IMR-90 (cell line): ENCODE measurements around the gene UQCRFS1.

Experiments
- CEBPB ChIP-seq: IDR thresholded peaks from 2 replicates; pipeline ENCODE4 v1.6.1; 2012; ENCODE audit warnings: low read depth, low read length, improper control_type of control experiment
- CHD1 ChIP-seq: IDR thresholded peaks from 2 replicates; pipeline ENCODE4 v1.6.1; 2012; ENCODE audit warnings: low read depth, low read length, improper control_type of control experiment
- CTCF ChIP-seq: conservative IDR thresholded peaks from 2 replicates; pipeline ENCODE4 v1.5.1; 2012; ENCODE audit warnings: mild to moderate bottlenecking, low read depth, low read length, improper control_type of control experiment
- FOS ChIP-seq: fragments of 150-350 bp; IDR thresholded peaks from 2 replicates; pipeline ENCODE4 v1.6.1; 2016; ENCODE audit warnings: low read depth, low read length
- MAZ ChIP-seq: IDR thresholded peaks from 2 replicates; pipeline ENCODE4 v1.6.1; 2012; ENCODE audit warnings: low read depth, mild to moderate bottlenecking, low read length, improper control_type of control experiment, moderate library complexity, borderline replicate concordance
- POLR2A ChIP-seq: IDR thresholded peaks from 2 replicates; pipeline ENCODE4 v1.6.1; 2012; ENCODE audit warnings: mild to moderate bottlenecking, low read depth, low read length
- RFX5 ChIP-seq: IDR thresholded peaks from 2 replicates; pipeline ENCODE4 v1.8.0; 2012; ENCODE audit warnings: low read depth, mild to moderate bottlenecking, low read length, moderate library complexity
- USF2 ChIP-seq: fragments of 150-350 bp; IDR thresholded peaks from 2 replicates; pipeline ENCODE4 v1.6.1; 2017; ENCODE audit warnings: mild to moderate bottlenecking, antibody characterized with exemption, low read length, low read depth

GRCh38 chr19:29202281-29202680 lies 10.7 kb downstream of the UQCRFS1 start:
- TF ChIP-seq CTCF, result no peak
- TF ChIP-seq CHD1, result no peak
- no peak for TF ChIP-seq MAZ
- no peak for TF ChIP-seq FOS
- no peak for TF ChIP-seq POLR2A
- TF ChIP-seq RFX5, result no peak
- no peak for TF ChIP-seq USF2
- TF ChIP-seq CEBPB, result no peak
